Measurements from ENCODE around the gene AMD1. TPM values are rescaled to one million over a fixed set of nuclear protein-coding genes. Genes with fewer than 3 reads are reported as not detected.

The AMD1 gene
- total RNA-seq, 1 experiment from 2014 or later, result 112 TPM

- DNase-seq (ENCODE audit: low read depth), result no peak
These were observed 59.9 kb downstream of the AMD1 start for GRCh38 chr6:110934381-110934898.

- no peak for DNase-seq (ENCODE audit: low read depth)
These were observed 60.6 kb downstream of the AMD1 start for GRCh38 chr6:110935171-110935570.

GRCh38 chr6:110938171-110938570, 63.6 kb downstream of the AMD1 start:
- DNase-seq (ENCODE audit: low read depth), result peak; percentile 61

- no peak for DNase-seq (ENCODE audit: low read depth)
These were observed 65.0 kb downstream of the AMD1 start for GRCh38 chr6:110939429-110940200.

- DNase-seq (ENCODE audit: low read depth), result peak; percentile 96
These were observed 70.1 kb downstream of the AMD1 start for GRCh38 chr6:110944681-110945151.

Small RNAs within 50 kb of the gene (small RNA-seq; reads per million reads assigned to genes)
- gene RNU6-1115P (not detected), gene SNORA40C (not detected)

Other genes starting within 250 kb of the AMD1 start
- 3.0 and 3.4 TPM in 2 replicates for gene CDK19, start 59.3 kb upstream of the AMD1 start, total RNA-seq (2014; rRNA removed; shearing (Covaris generic))
- 94.1 and 105 TPM in 2 replicates for gene GTF3C6, start 83.9 kb downstream of the AMD1 start, total RNA-seq (2014; rRNA removed; shearing (Covaris generic))
- 72.4 and 78.7 TPM in 2 replicates for gene RPF2, start 107.3 kb downstream of the AMD1 start, total RNA-seq (2014; rRNA removed; shearing (Covaris generic))
- gene SLC16A10, start 212.7 kb downstream of the AMD1 start, total RNA-seq (2014; rRNA removed; shearing (Covaris generic)), result 5.2 TPM in 2 replicates

Data from HT1080 (cell line).